Mesothelial cell of epicardium (in vitro differentiated cells): Measurements from ENCODE around the gene ST6GALNAC2. TPM values are rescaled to one million over a fixed set of nuclear protein-coding genes. Genes with fewer than 3 reads are reported as not detected.
A peak's percentile ranks its signal among the peaks of the same experiment; 100 is the strongest.

Source experiments
- DNase-seq, 2 experiments: peaks; one replicate each; pipeline ENCODE4 v3.0.0; 2021; ENCODE audit warnings: low spot score in 2 of 2; ENCODE audit not compliant: unreplicated experiment in 2 of 2
- H3K27ac Mint-ChIP-seq: 2 replicates; pipeline ENCODE4 v1.8.0; 2021; ENCODE audit warnings: mixed read lengths
- H3K27me3 Mint-ChIP-seq: 2 replicates; pipeline ENCODE4 v1.8.0; 2021; ENCODE audit warnings: low read depth, mixed read lengths
- H3K36me3 Mint-ChIP-seq: 2 replicates; pipeline ENCODE4 v1.8.0; 2021; ENCODE audit warnings: mixed read lengths
- H3K4me1 Mint-ChIP-seq: 2 replicates; pipeline ENCODE4 v1.8.0; 2021; ENCODE audit warnings: mixed read lengths
- H3K4me3 Mint-ChIP-seq: 2 replicates; pipeline ENCODE4 v1.8.0; 2021; ENCODE audit warnings: mild to moderate bottlenecking, moderate library complexity, mixed read lengths
- H3K9me3 Mint-ChIP-seq: 2 replicates; pipeline ENCODE4 v1.8.0; 2021; ENCODE audit warnings: mixed read lengths
- total RNA-seq: library from RNA; stranded (reverse); gene quantifications from 3 replicates; pipeline ENCODE4 v1.2.1, GENCODE V29; 2021
- TF ChIP-seq, protein P1 (sequence below): fragments of 200-600 bp; sonication (generic); IDR thresholded peaks from one replicate; pipeline ENCODE4 v1.5.0; 2021; ENCODE audit warnings: antibody characterized with exemption; ENCODE audit not compliant: unreplicated experiment

ST6GALNAC2 gene
- 1.3 to 1.9 TPM (median 1.5 TPM) in 3 replicates for total RNA-seq

DNA sequence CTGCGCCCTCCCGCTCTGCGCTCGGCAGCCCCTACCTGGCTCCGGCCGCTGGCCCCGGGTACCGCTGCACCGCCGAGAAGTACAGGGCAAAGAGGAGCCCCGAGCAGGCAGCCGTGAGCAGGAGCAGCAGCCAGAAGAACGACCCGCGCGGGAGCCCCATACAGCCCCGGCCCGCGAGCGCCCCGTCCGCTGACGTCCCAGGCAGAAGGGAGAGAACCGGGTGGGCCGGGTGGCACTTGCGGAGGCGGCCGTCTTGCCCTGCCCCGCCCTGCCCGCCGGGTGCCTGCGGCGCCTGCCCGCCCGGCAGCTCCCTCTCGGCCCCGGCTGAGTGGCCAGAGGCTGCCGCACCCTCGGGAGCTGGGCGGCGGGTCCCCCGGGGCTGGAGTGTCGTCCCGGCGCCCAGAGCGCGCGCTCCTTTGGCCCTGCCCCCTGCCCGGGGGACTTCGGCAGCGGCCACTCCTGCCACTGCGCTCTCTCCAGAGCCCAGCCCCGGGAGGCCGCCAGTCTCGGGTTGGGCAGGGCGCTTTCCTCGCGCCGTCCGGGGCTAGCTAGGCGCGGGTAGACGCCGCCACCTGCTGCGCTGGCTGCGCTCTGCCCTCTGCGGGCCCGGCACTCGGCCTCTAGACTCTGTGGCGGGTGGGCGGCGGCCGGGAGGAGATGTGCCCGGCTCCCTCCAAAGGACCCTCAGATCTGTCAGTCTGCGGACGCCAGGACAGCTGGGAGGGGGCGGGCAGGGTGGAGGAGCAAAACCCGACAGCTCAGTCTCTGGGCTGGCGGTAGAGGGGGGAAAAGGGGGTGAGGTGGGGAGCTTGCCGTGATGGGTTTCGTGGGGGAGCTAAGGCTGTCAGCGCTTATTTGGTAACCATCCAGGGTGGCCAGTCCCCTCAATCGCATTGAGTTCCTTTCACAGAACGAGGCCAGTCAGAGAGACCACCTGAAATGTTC, at the start of gene ST6GALNAC2:
Gene ST6GALNAC2, minus strand, starts transcription at position 212 of the 945 bp plus-strand sequence. Its CDS starts 52 bp downstream, at position 160.
- Mint-ChIP-seq H3K36me3 (peaks cover 4% of the 10 kb centered on the region), H3K9me3 (peaks cover 3% of the 10 kb centered on the region), H3K27me3 (peaks cover 70% of the 10 kb centered on the region), H3K4me1 (peaks cover 12% of the 10 kb centered on the region), H3K4me3 (peak within 1 kb of the TSS; percentile 66), H3K27ac (no peak within 1 kb of the TSS)
- DNase-seq = peak; percentile 31 to 54
- TF ChIP-seq, protein P1, sequence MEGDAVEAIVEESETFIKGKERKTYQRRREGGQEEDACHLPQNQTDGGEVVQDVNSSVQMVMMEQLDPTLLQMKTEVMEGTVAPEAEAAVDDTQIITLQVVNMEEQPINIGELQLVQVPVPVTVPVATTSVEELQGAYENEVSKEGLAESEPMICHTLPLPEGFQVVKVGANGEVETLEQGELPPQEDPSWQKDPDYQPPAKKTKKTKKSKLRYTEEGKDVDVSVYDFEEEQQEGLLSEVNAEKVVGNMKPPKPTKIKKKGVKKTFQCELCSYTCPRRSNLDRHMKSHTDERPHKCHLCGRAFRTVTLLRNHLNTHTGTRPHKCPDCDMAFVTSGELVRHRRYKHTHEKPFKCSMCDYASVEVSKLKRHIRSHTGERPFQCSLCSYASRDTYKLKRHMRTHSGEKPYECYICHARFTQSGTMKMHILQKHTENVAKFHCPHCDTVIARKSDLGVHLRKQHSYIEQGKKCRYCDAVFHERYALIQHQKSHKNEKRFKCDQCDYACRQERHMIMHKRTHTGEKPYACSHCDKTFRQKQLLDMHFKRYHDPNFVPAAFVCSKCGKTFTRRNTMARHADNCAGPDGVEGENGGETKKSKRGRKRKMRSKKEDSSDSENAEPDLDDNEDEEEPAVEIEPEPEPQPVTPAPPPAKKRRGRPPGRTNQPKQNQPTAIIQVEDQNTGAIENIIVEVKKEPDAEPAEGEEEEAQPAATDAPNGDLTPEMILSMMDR = no peak

DNA sequence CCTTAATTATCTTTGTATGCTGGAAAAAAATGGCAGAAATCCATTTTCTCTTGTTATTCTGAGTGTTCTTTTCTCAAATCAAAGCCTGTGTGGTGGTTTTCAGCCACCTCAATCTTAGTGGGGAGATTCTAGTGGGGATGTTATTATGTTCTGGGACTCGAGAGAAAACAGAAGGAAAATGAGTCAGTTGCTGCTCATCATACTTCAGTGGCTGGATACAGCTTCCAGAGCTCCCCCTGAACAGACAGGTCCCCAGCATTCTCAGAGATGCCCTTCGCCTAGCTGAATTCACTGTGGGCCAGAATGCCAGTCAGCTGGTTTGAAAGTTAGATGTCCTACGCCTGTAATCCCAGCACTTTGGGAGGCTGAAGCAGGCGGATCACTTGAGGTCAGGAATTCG, 49.4 kb upstream of the ST6GALNAC2 start:
- H3K27ac Mint-ChIP-seq = peak overlapping the region; percentile 73
- peaks cover 55% of the 10 kb centered on the region for H3K4me1 Mint-ChIP-seq
- no peaks in the 10 kb centered on the region for H3K9me3 Mint-ChIP-seq
- H3K4me3 Mint-ChIP-seq = no peak overlapping the region
- H3K36me3 Mint-ChIP-seq = no peaks in the 10 kb centered on the region
- no peaks in the 10 kb centered on the region for H3K27me3 Mint-ChIP-seq
- TF ChIP-seq, protein P1 = no peak
- DNase-seq = no peak

DNA sequence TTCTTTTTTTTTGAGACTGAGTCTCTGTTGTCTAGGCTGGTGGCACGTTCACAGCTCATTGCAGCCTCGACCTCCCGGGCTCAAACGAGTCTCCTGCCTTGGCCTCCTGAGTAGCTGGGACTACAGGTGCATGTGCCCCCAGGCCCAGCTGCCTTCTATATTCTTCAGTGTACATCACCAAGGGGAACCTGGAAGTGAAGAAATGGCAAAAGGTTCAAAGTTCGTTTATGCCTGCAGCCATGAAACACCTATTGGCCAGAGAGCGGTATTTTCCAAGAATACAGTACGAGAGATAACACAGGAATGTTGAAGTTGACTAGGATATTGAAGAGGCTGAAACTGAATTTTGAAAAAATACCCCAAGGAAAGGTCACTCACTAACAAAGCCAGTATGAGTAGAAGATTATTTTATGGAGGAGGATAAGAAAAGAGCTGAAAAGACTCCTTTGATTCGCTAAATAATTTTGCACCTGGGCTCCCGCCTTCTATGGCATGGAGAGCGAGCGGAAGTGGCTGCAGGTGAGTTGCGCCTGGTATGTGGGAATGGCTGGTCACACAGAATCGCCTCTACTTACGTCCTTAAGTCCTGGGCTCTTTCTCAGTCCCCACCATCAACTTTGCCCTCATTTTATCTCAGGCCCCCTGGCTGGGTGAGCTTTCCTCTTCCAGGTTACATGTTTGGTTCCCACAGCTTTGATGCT, 48.1 kb upstream of the ST6GALNAC2 start:
- TF ChIP-seq, protein P1 = no peak
- H3K27ac Mint-ChIP-seq = peak overlapping the region; percentile 1
- no peak for DNase-seq
- H3K36me3 Mint-ChIP-seq = no peaks in the 10 kb centered on the region
- no peaks in the 10 kb centered on the region for H3K9me3 Mint-ChIP-seq
- peaks cover 44% of the 10 kb centered on the region for H3K4me1 Mint-ChIP-seq
- no peak overlapping the region for H3K4me3 Mint-ChIP-seq
- no peaks in the 10 kb centered on the region for H3K27me3 Mint-ChIP-seq

DNA sequence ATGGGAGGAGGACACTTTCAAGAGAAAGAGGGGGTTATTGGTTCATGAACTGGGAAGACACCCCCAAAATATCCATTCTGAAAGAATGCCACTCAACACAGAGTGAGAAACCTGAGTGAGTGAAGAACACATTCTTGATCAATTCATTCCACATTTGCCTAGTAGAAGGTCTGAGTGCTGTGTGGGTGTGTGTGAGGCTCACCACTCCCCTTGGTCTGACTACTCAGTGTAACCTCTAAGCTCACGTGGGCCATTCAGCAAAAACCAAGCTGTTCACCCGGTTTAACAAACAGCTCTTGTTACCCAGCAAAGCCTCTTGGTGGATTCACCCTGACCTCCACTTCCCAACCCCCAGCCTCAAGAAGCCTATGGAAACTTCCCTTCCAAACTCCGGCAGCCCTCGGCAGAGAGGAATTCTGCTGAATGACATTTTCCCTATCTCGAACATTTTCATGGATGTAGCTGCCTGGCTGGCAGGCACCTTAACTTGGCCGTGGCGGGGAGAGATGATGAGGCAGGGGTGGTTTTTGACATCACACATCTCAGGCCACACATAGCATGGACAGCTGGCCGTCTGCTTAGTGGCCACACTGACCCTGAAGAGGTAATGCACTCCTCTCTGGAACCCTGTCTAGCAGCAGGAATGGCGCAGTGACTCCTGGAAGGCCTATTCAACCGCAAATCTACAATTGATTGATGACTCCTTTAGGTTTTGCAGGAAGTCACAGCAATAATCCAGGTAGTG, 46.3 kb upstream of the ST6GALNAC2 start:
- peaks cover 35% of the 10 kb centered on the region for H3K4me1 Mint-ChIP-seq
- DNase-seq = no peak
- H3K9me3 Mint-ChIP-seq = no peaks in the 10 kb centered on the region
- no peaks in the 10 kb centered on the region for H3K36me3 Mint-ChIP-seq
- H3K27me3 Mint-ChIP-seq = no peaks in the 10 kb centered on the region
- H3K27ac Mint-ChIP-seq = peak overlapping the region; percentile 77
- TF ChIP-seq, protein P1 = no peak
- no peak overlapping the region for H3K4me3 Mint-ChIP-seq

DNA sequence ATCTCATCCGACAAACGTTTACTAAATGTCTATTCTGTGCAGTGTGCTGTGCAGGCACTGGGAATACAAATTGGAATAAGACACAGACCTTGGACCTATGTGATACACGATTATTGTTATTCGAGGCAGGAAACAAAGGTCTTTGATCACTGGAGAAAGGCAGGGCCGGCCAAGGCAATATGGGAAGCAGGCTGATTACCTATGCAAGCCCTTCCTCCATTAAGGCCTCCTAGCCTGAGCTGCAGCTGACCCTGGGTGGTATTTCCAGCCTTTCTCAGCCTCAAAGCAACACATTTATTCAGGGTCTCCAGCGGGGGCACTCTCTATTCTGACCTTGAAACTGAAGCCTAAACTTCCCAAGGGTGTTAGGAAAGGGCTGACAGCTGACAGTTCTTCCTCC, 44.5 kb upstream of the ST6GALNAC2 start:
- H3K9me3 Mint-ChIP-seq = no peaks in the 10 kb centered on the region
- H3K27me3 Mint-ChIP-seq = peaks cover 2% of the 10 kb centered on the region
- H3K36me3 Mint-ChIP-seq = no peaks in the 10 kb centered on the region
- H3K4me3 Mint-ChIP-seq = no peak overlapping the region
- H3K27ac Mint-ChIP-seq = no peak overlapping the region
- no peak for DNase-seq
- TF ChIP-seq, protein P1 = no peak
- H3K4me1 Mint-ChIP-seq = peaks cover 26% of the 10 kb centered on the region
